Retina (tissue), 1 donor: ENCODE measurements around the gene SLC4A2.

Source experiments
- DNase-seq: peaks from one replicate; pipeline ENCODE4 v3.0.0-alpha.2; 2016

SLC4A2 gene

DNA sequence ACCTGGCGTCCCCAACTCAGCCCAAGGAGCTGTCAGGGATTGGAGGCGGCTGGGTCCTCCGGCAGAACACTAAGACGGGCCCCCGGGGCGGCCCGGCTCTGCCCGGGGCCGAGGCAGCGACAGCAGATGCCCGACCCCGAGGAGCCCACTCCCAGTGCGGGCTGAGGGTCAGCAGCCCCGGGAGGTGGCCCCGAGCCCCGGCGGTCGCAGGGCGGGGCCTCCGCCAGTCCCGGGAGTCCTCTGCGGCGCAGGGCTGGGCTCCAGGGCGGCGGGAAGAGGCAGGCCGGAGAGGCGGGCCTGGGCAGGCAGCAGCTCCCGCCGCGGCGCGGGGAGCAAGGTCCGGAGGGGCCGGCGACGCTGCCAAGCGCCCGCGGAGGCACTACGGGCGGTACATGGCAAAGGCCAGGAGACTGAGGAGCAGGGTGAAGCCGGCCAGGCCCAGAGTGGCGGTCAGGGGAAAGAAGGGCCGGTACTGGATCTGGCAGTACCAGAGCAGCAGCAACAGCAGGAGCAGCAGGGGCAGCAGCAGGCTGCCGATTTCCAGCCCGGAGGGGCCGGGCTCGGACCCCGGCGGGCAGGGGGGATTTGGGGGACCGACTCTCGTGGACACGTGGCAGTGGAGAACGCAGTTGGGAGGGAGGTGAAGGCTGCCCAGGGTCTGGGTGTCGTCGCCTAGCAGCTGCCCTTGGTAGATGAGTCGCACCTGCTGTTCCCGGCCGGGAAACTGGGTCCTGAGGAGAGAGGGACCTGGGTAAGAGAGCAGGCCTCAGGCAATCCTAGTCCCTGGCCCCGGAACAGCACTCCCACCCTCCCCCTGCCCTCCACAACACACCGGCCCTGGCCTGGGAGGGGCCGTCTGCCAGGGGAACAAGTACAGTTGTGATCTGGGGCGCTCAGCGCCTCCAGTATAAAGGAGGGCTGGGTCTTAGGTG lies 22.0 kb downstream of the SLC4A2 start:
- DNase-seq: peak; percentile 49

GRCh38 chr7:151082141-151083070 lies 23.0 kb downstream of the SLC4A2 start:
- DNase-seq: peak; percentile 35

- peak; percentile 84 for DNase-seq
Measured at GRCh38 chr7:151083071-151083823, 23.9 kb downstream of the SLC4A2 start, which contains the start of gene TMUB1. TSS of gene TMUB1 (minus strand) at chr7:151083493. CDS start at chr7:151082563, 930 bp downstream.

- DNase-seq: no peak
Measured at GRCh38 chr7:151083824-151084160, 24.4 kb downstream of the SLC4A2 start.

DNA sequence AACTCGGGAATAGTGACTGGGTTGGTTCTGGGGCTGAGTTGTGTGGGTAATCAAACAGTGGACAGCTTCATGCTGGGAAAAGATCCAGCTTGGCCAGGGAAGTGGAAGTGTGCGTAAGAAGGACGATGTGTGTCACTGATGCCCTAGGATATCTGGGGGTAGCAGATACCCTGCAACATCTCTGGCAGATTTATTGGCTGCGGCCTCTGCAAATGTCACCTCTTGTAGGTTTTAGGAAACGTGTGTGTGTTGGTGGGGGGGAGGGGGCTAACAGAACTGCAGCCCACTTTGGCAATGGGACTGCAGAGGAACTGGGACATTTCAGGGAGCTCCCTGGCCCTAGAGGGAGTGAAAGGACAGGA lies 25.9 kb downstream of the SLC4A2 start:
- no peak for DNase-seq

DNA sequence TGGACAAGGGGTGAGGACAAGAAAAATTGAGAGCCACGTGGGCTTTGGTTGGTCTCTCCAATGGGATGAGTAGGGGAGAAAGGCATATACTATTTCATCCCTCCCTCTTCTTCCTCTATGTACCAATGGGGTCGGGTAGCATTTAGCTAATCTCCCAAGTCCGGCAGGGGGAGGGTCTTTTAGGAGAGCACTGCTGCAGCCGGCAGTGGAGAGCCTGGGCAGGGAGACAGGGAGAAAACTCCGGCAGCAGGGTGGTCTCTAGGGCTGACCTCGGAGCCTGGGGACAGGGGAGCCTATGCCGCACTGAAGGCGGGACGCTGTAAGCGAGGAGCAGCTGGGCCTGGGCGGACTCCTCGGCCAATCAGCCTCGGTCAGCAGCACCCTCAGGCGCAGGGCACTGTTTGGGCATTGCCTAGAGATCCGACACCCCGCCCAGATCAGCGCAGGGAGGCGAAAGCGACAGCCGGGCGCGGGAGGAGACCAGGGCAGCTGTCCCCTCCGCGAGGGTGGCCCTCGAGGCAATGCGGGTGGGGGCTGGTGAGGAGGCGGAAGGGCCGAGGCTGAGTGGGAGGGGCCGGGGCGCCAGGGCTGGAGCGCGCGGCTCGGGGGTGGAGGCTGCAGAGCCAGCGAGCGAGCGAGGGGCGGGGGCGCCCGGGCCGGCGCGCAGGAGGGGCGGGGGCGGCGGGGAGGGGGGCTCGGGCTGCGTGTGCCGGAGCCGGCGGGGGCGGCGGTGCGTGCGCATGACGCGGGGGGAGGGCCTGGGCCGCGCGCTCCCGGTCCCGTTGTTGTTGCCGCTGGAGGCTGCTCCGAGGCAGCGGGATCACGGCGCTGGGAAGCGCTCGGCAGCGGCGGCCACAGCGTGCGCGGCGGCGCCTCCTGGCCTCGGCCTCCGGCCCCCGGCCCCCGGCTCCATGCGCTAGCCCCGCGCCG lies 26.6 kb downstream of the SLC4A2 start, which contains the start of gene AGAP3:
Gene AGAP3, plus strand, starts transcription at position 785 of the 930 bp plus-strand sequence. CDS start 267 bp downstream, outside the sequence.
- DNase-seq: peak; percentile 92

DNA sequence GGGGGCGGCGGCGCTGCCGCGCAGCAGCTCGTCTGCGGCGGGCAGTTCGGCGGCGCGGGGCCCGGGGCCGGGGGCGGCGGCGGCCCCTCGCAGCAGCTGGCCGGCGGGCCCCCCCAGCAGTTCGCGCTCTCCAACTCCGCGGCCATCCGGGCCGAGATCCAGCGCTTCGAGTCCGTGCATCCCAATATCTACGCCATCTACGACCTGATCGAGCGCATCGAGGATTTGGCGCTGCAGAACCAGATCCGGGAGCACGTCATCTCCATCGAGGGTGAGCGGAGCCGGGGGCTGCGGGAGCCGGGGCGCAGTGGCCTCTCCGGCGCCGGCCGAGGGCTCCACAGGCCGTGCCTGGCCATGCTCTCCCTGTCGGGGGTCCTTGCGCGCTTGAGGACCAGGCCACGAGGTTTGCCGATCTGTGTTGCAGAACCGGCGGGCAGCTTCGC lies 27.4 kb downstream of the SLC4A2 start:
- DNase-seq: peak; percentile 80

DNA sequence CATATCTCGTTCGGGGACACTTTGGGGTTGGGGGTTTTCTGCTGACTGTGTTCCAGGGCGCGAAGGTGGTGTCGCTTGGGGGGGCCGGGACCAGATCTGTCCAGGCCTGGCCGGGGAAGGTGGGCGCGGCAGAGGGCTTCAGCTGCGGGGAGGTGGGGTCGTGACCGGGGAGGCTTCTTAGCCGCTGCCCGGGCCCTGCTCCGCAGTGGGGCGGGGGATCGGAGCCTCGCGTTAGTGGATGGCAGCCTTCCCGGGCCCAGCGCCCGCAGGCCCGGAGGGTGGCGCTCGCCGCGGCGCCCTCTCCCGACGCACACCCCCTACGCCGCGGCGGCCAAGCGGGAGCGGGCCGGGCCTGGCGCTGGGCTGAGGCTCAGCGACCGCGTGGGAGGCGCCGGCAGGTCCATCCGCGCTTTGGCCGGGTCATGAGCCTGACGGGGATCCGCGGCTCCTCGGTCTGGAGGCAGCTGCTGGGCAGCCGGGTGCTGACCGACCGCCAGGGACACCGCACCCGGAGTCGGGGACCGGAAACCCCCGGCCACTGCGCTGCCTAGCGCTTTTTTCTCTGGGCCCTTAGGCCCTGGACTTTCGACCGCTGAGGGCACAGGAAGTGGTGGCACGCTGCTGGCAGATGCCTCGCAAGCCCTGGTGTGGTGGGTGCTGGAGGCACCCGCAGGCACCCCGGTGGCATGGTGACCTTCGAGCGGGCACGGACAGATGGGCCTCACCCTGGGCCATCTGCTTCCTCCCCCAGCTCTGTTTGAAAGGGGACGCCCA lies 28.0 kb downstream of the SLC4A2 start:
- DNase-seq: peak; percentile 69

- peak; percentile 49 for DNase-seq
Measured at GRCh38 chr7:151088019-151088855, 28.8 kb downstream of the SLC4A2 start.

DNA sequence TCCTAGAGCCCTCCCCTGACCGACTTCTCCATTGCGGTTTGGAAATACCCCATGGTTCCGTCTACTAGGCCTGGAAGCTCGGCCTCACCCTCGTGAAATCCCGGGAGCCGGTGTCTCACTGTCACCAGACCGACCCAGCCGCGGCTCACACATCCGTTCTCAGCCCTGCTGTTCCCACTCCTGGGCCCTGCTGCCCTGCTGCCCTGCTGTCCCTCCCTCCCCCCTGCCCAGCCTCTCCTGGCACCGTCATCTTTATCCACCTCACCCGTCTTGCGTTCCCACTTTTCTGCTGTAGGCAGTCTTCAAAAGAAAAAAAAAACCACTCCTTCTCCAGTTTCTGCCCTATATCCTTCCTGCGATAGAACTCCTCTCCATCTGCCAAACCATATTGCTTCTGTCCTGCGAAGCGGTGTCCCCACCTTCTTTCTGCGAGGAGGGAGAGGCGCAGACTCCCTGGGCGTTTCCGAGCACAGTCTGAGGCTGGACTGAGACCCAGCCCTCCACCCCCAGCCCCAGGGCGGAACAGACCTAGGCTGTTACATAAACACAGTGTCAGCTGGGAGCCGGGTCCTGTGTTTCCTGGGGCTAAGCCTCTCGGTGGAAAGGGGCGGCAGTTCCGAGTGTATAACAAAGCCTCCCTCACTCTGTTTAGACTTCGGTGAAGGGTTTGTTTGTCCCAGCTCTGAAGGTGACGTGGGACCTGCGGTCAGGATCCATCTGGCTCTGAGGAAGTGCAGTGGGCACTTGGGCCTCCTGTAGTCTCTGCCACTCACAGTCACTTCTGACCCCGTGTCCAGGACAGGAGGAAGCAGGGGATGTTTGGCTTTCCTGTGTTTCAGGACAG lies 29.7 kb downstream of the SLC4A2 start:
- peak; percentile 73 for DNase-seq

- DNase-seq: no peak
Measured at GRCh38 chr7:151089893-151090730, 30.7 kb downstream of the SLC4A2 start.

- no peak for DNase-seq
Measured at GRCh38 chr7:151091003-151091402, 31.6 kb downstream of the SLC4A2 start.

DNA sequence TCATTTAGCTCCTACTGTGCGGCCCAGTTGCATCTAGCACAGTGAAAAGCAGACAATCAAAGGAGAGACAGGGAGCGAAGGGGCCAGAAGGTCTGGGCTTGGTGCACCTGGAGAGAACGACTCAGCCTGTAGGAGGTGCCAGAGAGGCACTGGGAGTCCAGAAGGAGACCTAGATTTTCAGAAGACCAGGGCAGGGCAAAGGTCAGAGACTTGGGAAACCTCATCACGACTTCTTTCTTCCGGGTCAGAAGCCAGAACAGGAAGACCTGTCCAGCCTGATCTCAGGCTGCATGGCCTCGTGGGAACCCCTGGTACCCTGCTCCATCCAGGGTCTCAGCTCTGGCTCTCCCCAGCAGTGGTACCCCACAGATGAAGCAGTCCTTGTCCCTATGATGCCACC lies 32.0 kb downstream of the SLC4A2 start:
- DNase-seq: no peak

DNA sequence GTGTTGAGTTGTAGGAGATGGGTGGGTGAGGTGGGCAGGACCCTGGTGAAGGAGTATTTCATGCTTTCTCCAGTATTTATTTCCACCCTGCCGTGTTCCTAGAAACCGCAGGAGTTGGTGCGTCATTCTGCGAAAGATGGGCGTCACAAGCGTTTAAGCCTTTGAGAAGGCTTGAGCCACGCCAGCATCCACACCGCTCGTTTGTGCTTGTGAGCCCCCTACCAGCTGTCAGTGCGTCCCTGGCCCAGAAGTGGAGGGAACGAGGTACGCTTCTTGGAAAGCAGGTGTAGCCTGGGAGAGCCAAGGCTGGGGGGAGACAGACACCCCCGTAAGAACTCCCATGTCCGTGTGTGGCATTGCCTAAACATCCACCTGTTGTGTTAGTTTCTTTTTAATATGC lies 32.6 kb downstream of the SLC4A2 start:
- DNase-seq: no peak

GRCh38 chr7:151093748-151094147 lies 34.4 kb downstream of the SLC4A2 start:
- DNase-seq: no peak

DNA sequence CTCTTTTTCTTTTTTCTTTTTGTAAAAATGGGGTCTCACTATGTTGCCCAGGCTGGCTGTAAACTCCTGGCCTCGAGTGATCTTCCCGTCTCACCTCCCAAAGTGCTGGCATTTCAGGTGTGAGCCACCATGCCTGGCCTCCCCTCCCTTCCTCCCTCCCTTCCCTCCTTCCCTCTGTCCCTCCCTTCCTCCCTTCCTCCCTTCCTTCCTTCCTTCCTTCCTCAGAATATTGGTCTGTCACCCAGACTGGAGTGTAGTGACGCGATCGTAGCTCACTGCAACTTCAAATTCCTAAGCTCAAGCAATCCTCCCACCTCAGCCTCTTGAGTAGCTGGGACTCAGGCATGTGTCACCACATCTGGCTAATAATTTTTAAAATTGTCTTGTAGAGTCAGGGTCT lies 35.3 kb downstream of the SLC4A2 start:
- DNase-seq: no peak

- DNase-seq: no peak
Measured at GRCh38 chr7:151095123-151095797, 35.9 kb downstream of the SLC4A2 start.
